Lower leg skin (tissue), 4 donors: ENCODE results near the gene RABEPK. TPM values are rescaled to one million over a fixed set of nuclear protein-coding genes. Genes with fewer than 3 reads are reported as not detected.
"Not testable (repeated sequence)": the region's sequence is repeated elsewhere in the genome, so short reads cannot be mapped to it uniquely, and the experiment has no call there.

Experiments
- DNase-seq, 2 donors: peaks; one replicate each; pipeline ENCODE4 v3.0.0-alpha.2; 2019; ENCODE audit warnings: low spot score in 2 of 2
- H3K4me3 ChIP-seq: fragments of 200-600 bp; sonication (generic); 2 replicates; pipeline ENCODE4 v1.5.1; 2017; ENCODE audit warnings: mild to moderate bottlenecking, low read depth; ENCODE audit not compliant: poor library complexity, severe bottlenecking
- POLR2A ChIP-seq, 2 donors: fragments of 450-650 bp; IDR thresholded peaks; one replicate each; pipeline ENCODE4 v1.6.1; 2016 to 2017; ENCODE audit warnings: antibody characterized with exemption in 2 of 2, mild to moderate bottlenecking in 1 of 2, moderate library complexity in 1 of 2
- WGBS, 2 donors: methylation state at CpG; one replicate each; pipeline ENCODE4 v1.1.5; 2018; 5-methylcytosine and 5-hydroxymethylcytosine counted together
- intact Hi-C: fragments of 100-400 bp; cut with DNase I; formaldehyde crosslinking; loops from one replicate; pipeline ENCODE4 v1.15.0; 2023; ENCODE audit warnings: low total_unique reads
- total RNA-seq, 4 donors: library from RNA; depleted of rRNA; stranded (reverse); fragments of >200 nt; gene quantifications; one replicate each; pipeline ENCODE4 v1.1.0, GENCODE V29; 2016
- TF ChIP-seq, protein P1 (sequence below), 3 donors: fragments of 450-650 bp; IDR thresholded peaks; one replicate each; pipeline ENCODE4 v1.5.1; 2016; ENCODE audit warnings: antibody characterized with exemption in 3 of 3, mild to moderate bottlenecking in 3 of 3, moderate library complexity in 2 of 3

Gene RABEPK
- total RNA-seq, 4 donors from 2014 or later: 12.3 to 17.9 (median 14.1) TPM

DNA sequence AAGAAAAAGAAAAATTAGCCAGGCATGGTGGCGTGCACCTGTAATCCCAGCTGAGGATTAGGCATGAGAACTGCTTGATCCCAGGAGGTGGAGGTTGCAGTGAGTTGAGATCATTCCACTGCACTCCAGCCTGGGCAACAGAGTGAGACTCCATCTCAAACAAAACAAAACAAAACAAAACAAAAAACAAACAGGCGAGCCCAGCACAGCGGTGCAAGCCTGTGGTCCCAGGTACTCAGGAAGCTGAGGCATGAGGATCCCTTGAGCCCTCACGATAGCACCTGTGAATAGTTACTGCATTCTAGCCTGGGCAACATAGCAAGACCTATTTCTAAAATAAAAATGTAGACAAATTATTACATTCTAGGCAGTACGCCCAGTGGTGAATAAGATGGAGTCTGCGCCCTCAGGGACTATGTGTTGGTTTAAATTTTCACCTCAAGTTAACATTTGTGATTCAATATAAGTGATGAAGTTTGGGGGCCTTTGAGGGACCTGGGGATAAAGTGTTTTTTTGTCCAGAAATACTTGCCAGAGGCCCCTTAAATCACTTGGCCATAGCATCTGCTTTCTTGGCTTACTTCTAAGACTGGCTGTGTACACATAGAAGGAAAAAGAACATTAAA is 57.9 kb downstream of the RABEPK start:
- intact Hi-C loops: no loop called here
- no peak for DNase-seq
- 90 to 93% methylated on average over 6 of the region's 6 CpGs for WGBS, 2 donors
- no peak for TF ChIP-seq POLR2A (IDR thresholded peaks at IDR 0.05)
- TF ChIP-seq, protein P1, sequence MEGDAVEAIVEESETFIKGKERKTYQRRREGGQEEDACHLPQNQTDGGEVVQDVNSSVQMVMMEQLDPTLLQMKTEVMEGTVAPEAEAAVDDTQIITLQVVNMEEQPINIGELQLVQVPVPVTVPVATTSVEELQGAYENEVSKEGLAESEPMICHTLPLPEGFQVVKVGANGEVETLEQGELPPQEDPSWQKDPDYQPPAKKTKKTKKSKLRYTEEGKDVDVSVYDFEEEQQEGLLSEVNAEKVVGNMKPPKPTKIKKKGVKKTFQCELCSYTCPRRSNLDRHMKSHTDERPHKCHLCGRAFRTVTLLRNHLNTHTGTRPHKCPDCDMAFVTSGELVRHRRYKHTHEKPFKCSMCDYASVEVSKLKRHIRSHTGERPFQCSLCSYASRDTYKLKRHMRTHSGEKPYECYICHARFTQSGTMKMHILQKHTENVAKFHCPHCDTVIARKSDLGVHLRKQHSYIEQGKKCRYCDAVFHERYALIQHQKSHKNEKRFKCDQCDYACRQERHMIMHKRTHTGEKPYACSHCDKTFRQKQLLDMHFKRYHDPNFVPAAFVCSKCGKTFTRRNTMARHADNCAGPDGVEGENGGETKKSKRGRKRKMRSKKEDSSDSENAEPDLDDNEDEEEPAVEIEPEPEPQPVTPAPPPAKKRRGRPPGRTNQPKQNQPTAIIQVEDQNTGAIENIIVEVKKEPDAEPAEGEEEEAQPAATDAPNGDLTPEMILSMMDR (IDR thresholded peaks at IDR 0.05): no peak
- no peak overlapping the region for H3K4me3 ChIP-seq

DNA sequence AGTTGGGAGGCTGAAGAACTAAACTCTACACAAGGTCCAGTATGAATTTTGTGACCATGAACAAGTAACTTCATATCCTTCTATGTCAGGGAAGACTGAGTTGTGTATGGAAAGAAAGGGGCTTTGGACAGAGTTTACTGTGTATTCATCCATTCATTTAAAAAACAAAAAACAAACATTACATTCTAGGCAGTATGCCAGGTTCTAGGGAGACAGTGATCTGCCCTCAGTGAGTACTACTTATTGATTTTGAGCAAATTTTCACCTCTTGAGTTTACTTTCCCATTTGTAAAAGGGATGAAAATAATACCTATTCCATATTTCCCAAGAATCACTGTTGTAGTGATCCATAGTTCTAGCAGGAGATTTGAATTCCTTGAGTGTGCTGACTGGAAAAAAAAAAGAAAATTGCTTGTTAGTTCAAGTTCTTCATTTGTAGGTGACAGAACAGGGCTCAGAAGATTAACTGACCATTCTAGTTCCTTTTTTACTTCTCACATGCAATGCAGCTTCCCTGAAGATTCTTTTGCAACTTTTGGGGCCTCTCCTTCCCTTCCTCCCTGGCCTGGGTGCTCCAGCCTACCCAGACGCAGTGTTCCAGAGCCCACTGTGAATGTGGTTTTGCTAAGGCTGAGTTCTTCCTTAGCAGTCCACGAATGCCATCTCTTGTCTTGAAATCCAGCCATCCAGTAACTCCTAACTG is 58.6 kb downstream of the RABEPK start:
- no peak overlapping the region for H3K4me3 ChIP-seq
- no peak for DNase-seq
- 61 to 78% methylated on average over 2 of the region's 2 CpGs for WGBS, 2 donors
- TF ChIP-seq, protein P1 (IDR thresholded peaks at IDR 0.05): no peak
- no peak for TF ChIP-seq POLR2A (IDR thresholded peaks at IDR 0.05)
- intact Hi-C loops: no loop called here

GRCh38 chr9:125260561-125260960 is 60.2 kb downstream of the RABEPK start:
- intact Hi-C loops: no loop called here
- no peak for TF ChIP-seq POLR2A (IDR thresholded peaks at IDR 0.05)
- TF ChIP-seq, protein P1 (IDR thresholded peaks at IDR 0.05): no peak
- DNase-seq: no peak
- no peak overlapping the region for H3K4me3 ChIP-seq

DNA sequence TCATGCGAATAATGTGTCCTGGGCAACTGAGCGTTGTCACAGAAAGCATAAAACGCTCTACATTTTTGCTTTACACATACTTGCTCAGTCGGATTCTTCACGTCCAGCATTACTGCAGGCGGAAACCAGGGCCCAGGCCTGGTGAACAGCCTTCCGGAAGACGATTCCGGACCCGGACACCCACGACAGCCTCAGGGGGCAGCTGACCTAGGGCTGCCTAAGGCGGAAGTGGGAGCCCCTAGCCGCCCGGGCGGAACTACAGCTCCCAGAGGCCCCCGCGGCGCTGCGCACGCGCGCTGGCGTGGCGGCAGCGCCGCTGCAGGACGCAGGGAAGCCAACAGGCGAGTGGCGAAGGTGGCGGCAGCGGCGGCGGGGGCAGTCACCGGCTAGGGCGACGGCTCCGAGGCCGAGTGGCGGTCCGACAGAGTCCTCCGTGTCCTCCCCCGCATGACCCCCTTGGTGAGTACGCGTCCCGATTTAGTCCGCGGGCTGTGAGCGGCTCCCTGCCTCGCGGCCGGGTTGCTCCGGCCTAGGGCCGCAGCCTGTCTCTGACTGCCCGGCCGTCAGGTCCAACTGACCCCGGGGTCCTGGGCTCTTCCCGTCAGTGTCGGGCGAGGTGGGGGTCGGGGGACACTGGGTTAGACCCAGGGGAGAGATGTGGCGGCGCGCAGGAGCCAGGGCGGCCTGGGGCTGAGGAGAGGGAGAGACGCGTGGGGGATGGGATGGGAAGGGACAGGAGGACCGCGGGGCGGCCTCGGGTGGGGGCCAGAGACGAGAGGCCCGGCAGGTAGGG is 61.4 kb downstream of the RABEPK start, which contains the start of gene GAPVD1:
TSS of gene GAPVD1 (plus strand) at position 326 of the 793 bp plus-strand sequence. CDS start 37,096 bp downstream, outside the sequence.
- peak; percentile 73 to 95 for DNase-seq
- TF ChIP-seq POLR2A (IDR thresholded peaks at IDR 0.05): no peak
- TF ChIP-seq, protein P1 (IDR thresholded peaks at IDR 0.05): peak in 1 of 3 donors; percentile 3
- peak within 1 kb of the TSS; percentile 100 for H3K4me3 ChIP-seq
- intact Hi-C loops: no loop called here
- 2 to 3% methylated on average over 34 to 37 of the region's 72 CpGs for WGBS, 2 donors

DNA sequence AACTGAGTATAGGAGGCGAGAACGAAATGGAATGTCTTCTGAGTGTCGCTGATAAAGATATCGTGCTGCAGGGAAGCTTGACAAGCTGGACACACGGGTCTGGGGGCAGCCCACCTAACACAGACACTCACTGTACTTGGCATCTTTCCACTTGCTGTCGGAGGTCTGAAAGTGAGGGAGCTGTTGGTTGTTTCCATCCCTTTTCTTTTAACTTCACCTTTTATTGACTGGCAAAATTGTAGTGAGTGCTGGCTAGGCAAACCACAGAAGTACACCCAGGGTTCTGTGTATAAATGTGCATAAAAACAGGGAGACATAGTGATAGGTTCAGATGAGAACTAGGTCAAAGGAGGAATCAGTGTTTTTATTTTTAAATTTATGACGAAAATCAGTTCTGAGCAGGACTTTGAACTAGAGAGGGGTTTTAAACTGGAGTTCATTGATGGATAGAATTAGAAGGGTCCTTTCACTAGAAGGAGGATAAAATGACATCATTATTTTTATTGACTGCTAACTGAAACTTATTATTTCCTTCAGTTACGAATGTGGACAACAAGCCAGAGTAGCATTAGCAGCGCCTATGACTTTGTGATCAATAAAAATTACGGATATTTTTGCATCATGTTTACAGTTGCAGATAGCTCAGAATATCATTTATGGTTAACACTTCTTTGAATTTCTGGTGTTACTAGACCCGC is 62.1 kb downstream of the RABEPK start:
- intact Hi-C loops: no loop called here
- no peak for TF ChIP-seq POLR2A (IDR thresholded peaks at IDR 0.05)
- TF ChIP-seq, protein P1 (IDR thresholded peaks at IDR 0.05): no peak
- no peak for DNase-seq
- WGBS, 2 donors: 14 to 17% methylated on average over 11 of the region's 11 CpGs
- peak overlapping the region; percentile 100 for H3K4me3 ChIP-seq

DNA sequence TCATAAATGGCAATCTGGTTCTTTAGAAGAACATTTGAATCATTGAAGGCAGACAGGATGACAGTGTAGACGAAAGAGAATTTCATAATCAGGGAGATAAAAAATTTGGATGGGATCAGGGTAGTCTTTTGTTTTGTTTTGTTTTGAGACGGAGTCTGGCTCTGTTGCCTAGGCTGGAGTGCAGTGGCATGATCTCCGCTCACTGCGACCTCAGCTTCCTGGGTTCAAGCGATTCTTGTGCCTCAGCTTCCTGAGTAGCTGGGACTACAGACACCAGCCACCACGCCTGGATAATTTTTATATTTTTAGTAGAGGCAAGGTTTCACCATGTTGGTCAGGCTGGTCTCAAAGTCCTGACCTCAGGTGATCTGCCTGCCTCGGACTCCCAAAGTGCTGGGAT is 63.7 kb downstream of the RABEPK start:
- 85 to 86% methylated on average over 7 of the region's 7 CpGs for WGBS, 2 donors
- H3K4me3 ChIP-seq, DNase-seq, intact Hi-C loops: not testable (repeated sequence)
